Measurements from ENCODE around the gene UBE3D.

- TF ChIP-seq CTCF (IDR thresholded peaks at IDR 0.05) (no peak), GABPB1 (CRISPR knock-in tag; IDR thresholded peaks at IDR 0.05) (no peak)
Observed at GRCh38 chr6:82987951-82988350, 77.7 kb downstream of the UBE3D start.
